Suppressor macrophage treated with lipopolysaccharide for 1 hour (primary cell): ENCODE measurements around the gene MTG2.

Experiments
- DNase-seq, 3 donors: peaks; one replicate each; pipeline ENCODE4 v3.0.0-alpha.2; 2020 to 2022

The MTG2 gene

GRCh38 chr20:62186887-62187866 lies 4.3 kb downstream of the MTG2 start:
- peak; percentile 8 to 59 (median 36) for DNase-seq

GRCh38 chr20:62190639-62191411 lies 8.0 kb downstream of the MTG2 start:
- no peak for DNase-seq

GRCh38 chr20:62191781-62192559 lies 9.1 kb downstream of the MTG2 start:
- no peak for DNase-seq

- no peak for DNase-seq
Measured at GRCh38 chr20:62192635-62193034, 9.8 kb downstream of the MTG2 start.

GRCh38 chr20:62193079-62194025 lies 10.5 kb downstream of the MTG2 start:
- no peak for DNase-seq

- no peak for DNase-seq
Measured at GRCh38 chr20:62195075-62195405, 12.2 kb downstream of the MTG2 start.

GRCh38 chr20:62195736-62196135 lies 12.9 kb downstream of the MTG2 start:
- no peak for DNase-seq

GRCh38 chr20:62196286-62196685 lies 13.5 kb downstream of the MTG2 start:
- no peak for DNase-seq

GRCh38 chr20:62197311-62197710 lies 14.5 kb downstream of the MTG2 start:
- no peak for DNase-seq

- DNase-seq = no peak
Measured at GRCh38 chr20:62197801-62198200, 15.0 kb downstream of the MTG2 start.

GRCh38 chr20:62198496-62198895 lies 15.7 kb downstream of the MTG2 start:
- DNase-seq = no peak

GRCh38 chr20:62198931-62199330 lies 16.1 kb downstream of the MTG2 start:
- no peak for DNase-seq

GRCh38 chr20:62200491-62201172 lies 17.8 kb downstream of the MTG2 start:
- no peak for DNase-seq

GRCh38 chr20:62201173-62202082 lies 18.6 kb downstream of the MTG2 start:
- no peak for DNase-seq

GRCh38 chr20:62202083-62202395 lies 19.2 kb downstream of the MTG2 start:
- DNase-seq = no peak

GRCh38 chr20:62202676-62203377 lies 20.0 kb downstream of the MTG2 start:
- DNase-seq = no peak

GRCh38 chr20:62203378-62204030 lies 20.7 kb downstream of the MTG2 start:
- no peak for DNase-seq

GRCh38 chr20:62205618-62206387 lies 23.0 kb downstream of the MTG2 start:
- no peak for DNase-seq
